NCI-H1092 (cell line): ENCODE measurements around the gene RBMS1.
"Not testable (repeated sequence)": the region's sequence is repeated elsewhere in the genome, so short reads cannot be mapped to it uniquely, and the experiment has no call there.

ENCODE experiments used
- DNase-seq: peaks from one replicate; lab custom pipeline; 2025; lab: John Stamatoyannopoulos, UW

The RBMS1 gene

GRCh38 chr2:160380611-160381010 is 113.0 kb downstream of the RBMS1 start:
- DNase-seq = no peak

DNA sequence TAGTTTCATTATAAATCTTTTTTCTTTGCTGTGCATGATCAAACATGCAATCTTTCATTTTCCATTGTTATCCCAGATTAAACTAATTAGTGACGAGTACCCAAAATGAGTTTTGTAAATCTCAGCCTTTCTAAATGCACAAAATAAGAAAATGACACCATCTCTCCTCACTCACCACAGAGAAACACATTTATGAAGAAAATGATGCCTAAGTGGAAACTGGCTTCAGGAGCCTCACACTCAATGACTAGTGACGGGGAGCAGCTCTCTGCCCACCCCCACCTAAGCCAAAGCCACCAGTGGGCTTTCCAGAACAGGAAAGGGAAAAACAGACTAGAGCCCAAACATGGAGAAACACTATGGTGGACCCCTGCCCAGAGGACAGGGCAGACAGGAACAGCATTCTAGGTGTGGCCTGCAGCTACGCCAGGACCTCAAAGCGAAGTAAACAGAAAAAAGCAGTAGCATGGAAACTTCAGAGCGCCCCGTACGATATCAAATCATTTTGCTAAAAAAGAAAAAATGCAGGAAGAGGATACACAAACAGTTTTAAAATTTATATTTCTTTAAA is 113.5 kb downstream of the RBMS1 start:
- DNase-seq = no peak

DNA sequence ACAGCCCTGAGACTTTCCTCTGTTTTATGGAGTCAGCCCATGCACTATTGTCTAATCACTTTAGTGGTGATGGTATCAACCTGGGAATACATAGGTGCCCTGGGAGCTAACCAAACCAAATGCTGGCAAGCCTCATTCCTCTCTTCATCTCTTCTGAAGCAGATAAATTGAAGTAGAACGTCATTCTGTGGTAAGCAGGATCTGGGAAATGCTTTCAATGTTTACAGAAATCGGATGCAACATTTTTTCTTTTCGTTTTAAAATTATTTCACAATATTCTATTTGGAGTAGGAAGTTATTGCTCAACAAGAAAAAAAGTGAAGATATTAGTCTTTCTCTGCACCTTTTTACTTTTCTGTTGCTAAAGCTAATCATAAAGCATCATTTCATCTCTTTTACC is 114.2 kb downstream of the RBMS1 start:
- DNase-seq = no peak

- DNase-seq = no peak
Measured at GRCh38 chr2:160377204-160377995, 116.2 kb downstream of the RBMS1 start.

GRCh38 chr2:160376576-160376975 is 117.0 kb downstream of the RBMS1 start:
- DNase-seq = no peak

DNA sequence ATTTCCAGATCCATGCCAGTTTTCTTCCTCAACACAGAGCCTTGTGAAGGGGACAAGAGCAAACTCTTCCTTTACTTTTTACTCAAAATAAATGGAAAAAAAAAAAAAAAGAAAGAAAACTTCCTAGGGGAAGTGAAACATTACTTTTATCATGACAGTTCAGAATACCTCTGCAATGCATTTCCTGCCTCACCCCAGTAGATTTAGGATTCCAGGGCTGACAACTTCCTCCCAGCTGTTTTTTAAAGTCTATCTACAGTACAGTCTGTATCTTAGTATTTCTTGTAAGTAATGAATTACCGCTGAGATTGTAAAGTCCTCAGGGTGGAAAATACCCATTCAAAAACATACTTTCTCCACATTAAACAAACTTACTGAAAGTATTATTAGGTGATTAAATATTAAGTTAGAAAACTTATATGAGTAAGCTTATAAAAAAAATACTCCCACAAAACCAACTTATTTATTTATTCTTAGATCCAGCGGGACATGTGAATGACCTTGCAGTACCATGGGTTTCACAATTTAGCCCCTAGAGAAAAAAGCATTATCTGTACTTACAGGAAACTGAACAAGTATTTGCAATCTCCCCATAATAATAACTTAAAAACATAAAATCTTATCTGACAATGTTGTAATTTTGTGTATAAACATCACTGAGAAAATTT is 117.7 kb downstream of the RBMS1 start:
- no peak for DNase-seq

DNA sequence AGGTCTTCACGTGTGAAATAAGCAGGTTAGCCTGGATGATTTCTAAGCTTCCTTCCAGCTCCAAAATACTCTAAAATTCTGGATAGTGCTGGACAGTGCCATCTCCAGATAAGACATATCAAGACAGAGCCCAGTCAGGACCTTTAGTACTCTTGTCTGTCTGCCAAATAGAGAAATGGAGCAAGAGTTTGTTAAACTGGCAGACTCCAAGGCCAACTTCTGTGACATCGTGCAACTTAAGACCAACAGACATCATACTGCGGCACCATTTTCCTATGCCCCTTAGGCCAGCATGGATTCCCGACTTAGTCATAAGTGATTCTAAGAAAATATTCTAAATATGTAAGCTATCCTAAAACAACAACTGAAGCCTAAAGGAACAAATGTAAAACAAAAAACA is 118.6 kb downstream of the RBMS1 start:
- DNase-seq = no peak

DNA sequence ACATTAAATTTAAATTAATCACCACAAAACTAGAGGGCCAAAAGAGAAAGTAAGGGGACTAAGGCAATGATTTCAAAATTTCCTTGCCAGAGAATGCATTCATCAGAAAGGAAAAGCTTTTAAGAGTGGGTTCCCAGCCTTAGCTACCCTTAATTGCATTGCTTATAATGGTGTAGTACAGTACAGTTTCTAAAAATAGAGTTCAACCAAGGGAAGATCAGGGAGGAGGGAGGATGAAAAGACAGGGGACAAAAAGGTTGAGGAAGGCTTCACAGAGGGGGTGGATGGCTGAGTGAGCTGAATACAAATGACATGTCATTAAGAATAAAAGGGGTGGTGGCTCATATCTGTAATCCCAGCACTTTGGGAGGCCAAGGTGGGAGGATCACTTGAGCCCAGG is 119.9 kb downstream of the RBMS1 start:
- DNase-seq = no peak

- DNase-seq = no peak
Measured at GRCh38 chr2:160373263-160373662, 120.3 kb downstream of the RBMS1 start.

- no peak for DNase-seq
Measured at GRCh38 chr2:160372585-160372984, 121.0 kb downstream of the RBMS1 start.

DNA sequence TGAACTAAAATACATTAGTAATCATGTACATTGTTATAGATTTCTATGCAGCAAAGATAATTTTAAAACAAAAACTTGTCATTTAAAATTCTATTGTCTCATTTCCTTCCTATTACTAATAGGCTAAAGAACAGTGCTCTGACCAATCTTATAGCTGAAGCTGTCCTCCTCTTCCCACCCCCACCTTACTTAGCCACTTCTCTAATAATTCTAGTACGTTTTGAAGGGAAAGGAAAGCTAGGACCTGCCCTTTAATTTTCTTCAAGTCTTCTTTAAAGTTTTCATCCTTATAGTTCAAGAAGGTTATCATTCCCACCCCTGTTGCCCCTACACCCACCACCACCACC is 121.6 kb downstream of the RBMS1 start:
- DNase-seq = no peak

GRCh38 chr2:160371251-160372009 is 122.2 kb downstream of the RBMS1 start:
- DNase-seq = peak; percentile 19

- DNase-seq = no peak
Measured at GRCh38 chr2:160368988-160369930, 124.3 kb downstream of the RBMS1 start.

GRCh38 chr2:160367887-160368286 is 125.7 kb downstream of the RBMS1 start:
- no peak for DNase-seq

- not testable (repeated sequence) for DNase-seq
Measured at GRCh38 chr2:160367139-160367538, 126.5 kb downstream of the RBMS1 start.

DNA sequence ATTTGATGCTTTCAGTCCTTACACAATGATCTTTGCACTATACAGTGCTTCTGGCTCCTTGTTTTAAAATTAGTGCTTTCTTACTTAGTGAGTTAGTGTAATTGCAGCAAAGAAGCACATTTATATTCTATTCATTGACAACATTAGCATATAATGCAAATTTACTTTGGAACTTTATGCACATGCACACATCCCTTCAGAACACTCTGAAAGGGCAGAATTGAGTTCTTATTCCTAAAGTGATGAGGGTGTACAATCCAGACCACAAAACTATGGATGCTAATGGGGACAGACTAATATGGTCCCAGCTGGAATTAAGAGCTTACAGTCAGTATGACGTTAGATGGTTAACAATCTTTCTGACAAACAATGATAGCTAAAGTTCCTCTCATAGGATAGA is 127.1 kb downstream of the RBMS1 start:
- DNase-seq = no peak

DNA sequence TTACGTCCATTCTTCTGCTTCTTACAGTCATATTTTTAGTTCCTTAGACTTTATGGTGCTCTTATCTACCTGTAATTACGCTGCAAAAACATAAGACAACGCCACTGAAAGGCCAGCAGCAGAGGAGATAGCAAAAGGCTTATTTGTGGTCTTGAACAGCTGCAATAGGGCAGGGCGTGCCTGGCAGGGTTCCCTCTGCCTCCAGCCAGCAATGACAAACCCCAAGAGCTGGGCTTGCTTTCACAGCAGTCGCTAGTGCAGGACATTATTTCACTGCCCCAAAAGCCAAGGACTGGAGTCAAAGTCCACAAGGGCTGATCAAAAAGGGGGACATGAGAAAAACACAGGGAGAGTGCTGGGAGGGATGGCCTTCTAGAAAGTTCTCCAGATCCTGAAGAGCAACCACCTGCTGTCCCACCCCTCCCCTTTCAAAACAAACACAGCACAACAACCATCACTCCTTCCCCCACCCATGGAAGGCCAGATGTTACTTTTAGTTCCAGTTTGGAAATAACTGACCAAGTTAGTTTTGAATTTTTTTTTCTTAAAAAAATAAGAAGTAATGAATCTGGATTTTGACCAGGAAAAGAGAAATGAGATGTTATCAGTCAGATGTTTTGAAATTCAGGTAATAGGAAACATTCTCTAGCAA is 127.8 kb downstream of the RBMS1 start:
- DNase-seq = no peak

GRCh38 chr2:160364364-160364763 is 129.2 kb downstream of the RBMS1 start:
- no peak for DNase-seq

DNA sequence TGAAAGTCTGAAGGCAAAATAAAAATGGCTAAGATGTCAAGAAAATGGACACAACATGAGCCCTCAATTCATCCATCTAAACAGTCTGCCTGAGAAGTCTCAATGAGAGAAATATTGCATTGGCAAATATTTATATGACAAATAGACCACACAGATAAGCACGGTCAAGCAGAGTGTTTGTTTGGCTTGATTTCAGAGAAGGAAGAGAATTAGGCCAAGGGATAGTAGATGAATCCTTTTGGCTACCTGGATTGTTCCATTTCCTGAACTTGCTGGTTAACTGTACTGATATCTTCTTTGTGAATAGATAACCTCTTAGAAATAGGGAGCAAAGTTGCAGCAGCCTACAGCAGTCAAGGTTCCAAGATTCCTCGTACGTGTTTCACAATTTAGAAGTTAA is 129.6 kb downstream of the RBMS1 start:
- DNase-seq = no peak

DNA sequence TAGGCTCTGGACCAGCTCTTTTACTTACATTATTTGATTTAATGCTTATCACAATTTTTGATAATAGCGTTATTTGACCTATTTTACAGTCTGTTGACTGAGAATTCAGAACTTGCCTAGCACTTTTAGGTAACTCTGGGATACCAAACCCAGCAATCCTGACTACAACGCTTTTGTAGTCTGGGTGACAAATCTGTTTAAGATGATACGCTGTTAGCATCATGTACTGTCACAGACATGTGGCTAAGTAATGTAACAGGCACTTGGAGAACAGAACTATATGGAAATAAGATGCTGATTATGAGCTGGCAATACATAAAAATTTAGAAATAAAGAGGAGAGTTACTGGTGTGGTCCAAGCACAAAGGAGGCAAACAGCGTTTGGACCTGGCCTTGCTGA is 130.6 kb downstream of the RBMS1 start:
- DNase-seq = no peak

DNA sequence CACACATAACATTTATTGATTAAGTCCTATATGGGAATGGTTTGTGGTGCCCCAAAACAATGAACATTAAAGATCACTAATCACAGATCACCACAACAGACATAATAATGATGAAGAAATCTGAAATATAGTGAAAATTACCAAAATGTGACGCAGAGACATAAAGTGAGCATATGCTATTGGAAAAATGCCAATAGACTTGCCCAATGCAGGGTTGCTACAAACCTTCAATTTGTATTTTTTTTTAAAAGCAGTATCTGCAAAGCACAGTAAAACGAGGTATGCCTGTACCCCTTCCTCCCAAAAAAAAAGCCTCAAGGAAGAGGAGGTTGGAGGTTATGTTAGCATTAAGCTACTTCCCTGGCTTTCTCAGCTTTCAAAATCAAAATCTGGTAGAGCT is 131.1 kb downstream of the RBMS1 start:
- no peak for DNase-seq
